ENCODE results near the gene CPEB3.

Gene CPEB3

DNA sequence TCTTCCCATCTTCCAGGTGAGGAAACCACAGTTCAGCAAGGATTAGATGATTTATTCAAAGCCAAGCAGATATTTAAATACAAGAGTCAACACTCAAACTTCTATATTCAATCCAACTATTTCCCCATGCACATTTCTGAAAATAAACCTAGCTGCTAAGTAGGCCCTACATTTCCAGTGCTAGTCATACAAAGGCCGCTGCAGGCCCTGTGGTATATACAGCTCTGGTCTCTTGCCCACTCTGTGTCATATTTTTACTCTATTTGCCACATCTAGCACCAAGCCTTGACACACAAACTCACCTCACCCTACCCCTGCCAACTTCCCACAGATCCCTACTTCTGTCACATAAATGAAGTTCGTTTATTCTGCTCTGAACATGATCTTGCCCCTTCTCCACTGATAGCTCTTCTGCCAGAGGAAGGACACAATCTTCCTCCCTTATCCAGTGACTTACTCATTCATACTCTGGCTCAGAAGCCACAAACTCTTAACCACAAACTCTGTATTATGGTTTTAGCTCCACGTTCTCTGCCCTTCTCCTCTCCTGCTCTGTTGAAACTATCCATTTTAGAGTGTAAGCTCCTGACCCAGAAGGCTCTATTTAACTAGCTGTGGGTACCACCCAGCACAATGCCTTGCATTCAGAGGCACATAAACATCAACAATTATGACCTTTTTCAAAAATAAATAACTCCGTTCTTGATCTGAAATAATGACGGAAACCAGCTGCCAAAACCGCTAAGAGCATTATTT lies 180.7 kb downstream of the CPEB3 start:
- DNase-seq (ENCODE audit: low read depth) = no peak

DNA sequence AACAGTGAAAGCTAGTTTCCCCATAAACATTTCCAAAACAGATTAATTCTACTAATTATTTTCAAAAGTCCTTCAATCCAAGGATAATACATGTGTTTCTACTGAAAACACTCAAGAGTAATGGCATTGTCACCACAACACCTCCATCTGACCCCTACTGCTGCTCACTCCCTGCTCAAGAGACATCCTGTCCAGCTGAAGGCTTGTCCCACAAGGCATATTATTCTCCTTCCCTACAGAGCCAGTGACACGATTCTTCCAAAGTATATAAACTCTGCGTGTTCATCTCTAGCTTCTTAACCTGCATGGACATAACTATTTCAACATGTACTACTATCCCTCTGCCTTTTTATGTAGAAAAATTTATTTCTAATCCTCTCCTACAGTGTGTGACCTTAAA lies 182.1 kb downstream of the CPEB3 start:
- H3K4me3 ChIP-seq (ENCODE audit: low read length) = no peak overlapping the region
- TF ChIP-seq, protein P1, sequence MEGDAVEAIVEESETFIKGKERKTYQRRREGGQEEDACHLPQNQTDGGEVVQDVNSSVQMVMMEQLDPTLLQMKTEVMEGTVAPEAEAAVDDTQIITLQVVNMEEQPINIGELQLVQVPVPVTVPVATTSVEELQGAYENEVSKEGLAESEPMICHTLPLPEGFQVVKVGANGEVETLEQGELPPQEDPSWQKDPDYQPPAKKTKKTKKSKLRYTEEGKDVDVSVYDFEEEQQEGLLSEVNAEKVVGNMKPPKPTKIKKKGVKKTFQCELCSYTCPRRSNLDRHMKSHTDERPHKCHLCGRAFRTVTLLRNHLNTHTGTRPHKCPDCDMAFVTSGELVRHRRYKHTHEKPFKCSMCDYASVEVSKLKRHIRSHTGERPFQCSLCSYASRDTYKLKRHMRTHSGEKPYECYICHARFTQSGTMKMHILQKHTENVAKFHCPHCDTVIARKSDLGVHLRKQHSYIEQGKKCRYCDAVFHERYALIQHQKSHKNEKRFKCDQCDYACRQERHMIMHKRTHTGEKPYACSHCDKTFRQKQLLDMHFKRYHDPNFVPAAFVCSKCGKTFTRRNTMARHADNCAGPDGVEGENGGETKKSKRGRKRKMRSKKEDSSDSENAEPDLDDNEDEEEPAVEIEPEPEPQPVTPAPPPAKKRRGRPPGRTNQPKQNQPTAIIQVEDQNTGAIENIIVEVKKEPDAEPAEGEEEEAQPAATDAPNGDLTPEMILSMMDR (IDR thresholded peaks at IDR 0.05; ENCODE audit: insufficient read depth, low read depth, low read length, missing control alignments) = no peak
- no peak for DNase-seq (ENCODE audit: low read depth)

More for the DNA sequence above, 180.7 kb downstream of the CPEB3 start:
- TF ChIP-seq, protein P1 (IDR thresholded peaks at IDR 0.05; ENCODE audit: insufficient read depth, low read depth, low read length, missing control alignments) = no peak
- no peak overlapping the region for H3K4me3 ChIP-seq (ENCODE audit: low read length)

DNA sequence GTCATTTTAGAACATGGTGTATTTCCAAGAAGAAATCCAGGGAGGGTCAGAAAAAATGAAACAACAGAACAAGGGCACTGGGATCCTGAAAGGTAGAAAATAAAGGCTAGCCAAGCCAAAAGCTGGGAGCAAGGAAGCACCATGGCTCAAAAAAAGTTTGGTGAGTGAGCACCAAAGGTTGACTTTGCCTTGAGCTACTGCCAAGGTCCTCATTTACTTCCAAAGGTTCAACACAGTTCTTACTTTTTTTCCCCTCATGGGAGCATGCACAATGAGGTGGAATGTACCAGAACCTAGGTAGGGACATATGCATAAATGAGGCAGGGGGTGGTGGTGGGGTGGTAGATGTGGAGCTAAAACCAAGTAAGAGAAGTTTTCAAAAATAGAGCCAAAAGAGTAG lies 182.8 kb downstream of the CPEB3 start:
- DNase-seq (ENCODE audit: low read depth) = no peak
- TF ChIP-seq, protein P1 (IDR thresholded peaks at IDR 0.05; ENCODE audit: insufficient read depth, low read depth, low read length, missing control alignments) = no peak
- H3K4me3 ChIP-seq (ENCODE audit: low read length) = no peak overlapping the region

DNA sequence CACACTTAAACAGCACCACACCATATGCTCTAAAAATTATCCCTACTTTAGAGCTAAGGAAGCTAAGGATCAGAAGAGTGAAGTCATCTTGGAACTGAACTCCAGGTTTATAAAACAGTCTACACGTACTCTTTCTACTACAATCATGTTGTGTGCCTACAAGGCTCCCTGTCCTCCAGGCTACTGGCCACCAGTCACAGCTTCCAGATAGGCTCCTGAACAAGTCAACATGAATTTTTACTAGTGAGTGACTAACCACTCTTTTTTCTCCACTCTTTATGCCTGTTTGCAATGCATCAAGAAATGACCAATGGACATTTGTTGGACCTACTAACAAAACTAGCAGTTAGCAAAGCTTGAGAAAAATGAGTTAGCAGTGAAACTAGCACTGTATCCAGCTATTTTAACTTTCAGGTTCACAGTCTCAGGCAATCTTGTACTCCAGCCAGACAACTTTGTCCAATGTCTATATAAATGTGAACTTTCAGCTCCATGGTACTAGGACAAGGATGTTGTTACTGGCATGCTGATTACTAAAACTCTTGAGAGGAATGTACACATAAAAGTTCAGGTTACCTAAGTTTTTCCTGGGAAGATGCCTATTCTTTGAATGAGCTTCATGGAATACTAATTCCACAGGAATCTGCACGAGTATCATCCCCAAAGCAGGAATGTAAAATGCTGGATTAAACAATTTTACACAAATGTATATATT lies 187.3 kb downstream of the CPEB3 start:
- H3K4me3 ChIP-seq (ENCODE audit: low read length) = no peak overlapping the region
- no peak for DNase-seq (ENCODE audit: low read depth)
- TF ChIP-seq, protein P1 (IDR thresholded peaks at IDR 0.05; ENCODE audit: insufficient read depth, low read depth, low read length, missing control alignments) = no peak

DNA sequence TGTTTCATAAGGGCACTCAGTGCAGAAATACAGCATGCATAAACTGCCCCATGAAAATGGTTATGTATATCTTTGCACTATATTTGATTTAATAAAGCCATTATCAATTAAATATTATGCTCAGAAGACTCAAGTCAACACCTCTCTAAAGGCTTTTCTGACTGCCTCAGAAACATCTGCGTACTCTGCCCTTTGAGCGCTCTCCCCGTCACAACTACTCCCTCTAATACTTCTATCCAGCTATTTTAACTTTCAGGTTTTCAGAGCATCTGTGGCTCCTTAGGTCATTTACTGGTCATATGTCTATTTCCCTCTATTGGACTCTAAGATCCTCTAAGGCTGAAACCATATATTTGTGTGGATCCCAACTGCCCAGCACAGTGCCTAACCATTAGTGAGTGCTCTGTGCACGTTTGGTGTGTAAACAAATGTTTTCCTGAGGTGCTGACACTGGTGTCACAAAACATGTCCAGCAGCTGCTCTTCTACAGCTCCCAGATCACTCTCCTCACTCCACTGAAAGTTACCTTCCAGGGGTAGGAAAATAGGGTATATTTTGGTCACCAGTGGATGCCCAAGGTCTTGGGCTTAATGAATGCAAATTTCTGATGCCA lies 188.2 kb downstream of the CPEB3 start:
- no peak for DNase-seq (ENCODE audit: low read depth)
- no peak overlapping the region for H3K4me3 ChIP-seq (ENCODE audit: low read length)
- TF ChIP-seq, protein P1 (IDR thresholded peaks at IDR 0.05; ENCODE audit: insufficient read depth, low read depth, low read length, missing control alignments) = no peak

DNA sequence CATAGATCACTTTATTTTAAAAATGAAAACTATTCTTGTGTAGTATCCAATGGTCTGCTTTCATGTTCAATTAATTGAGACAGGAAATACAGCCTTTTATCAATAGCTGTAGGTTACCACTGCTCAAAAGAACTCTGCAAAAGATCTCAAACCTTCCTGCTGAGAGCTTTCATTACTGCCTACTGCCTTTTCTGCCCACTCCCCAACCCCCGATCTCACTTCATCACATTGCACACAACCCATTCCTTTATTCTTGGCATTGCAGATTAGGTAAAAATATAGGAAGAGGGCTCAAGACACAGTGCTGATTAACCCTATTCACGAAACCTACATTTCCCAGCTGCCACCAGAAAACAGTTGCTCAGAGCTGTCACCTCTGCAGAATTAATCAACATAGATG lies 195.9 kb downstream of the CPEB3 start:
- no peak overlapping the region for H3K4me3 ChIP-seq (ENCODE audit: low read length)
- DNase-seq (ENCODE audit: low read depth) = no peak
- TF ChIP-seq, protein P1 (IDR thresholded peaks at IDR 0.05; ENCODE audit: insufficient read depth, low read depth, low read length, missing control alignments) = no peak
